Vagina (tissue), 2 donors: Measurements from ENCODE around the gene PCDHA2.

ENCODE experiments used
- CTCF ChIP-seq, 3 experiments: fragments of 450-650 bp in 2 of 3; fragments of 200-600 bp in 1 of 3; sonication (generic) in 1 of 3; IDR thresholded peaks; one replicate each; pipeline ENCODE4 v1.5.1; 2017 to 2019; ENCODE audit warnings: antibody characterized with exemption in 3 of 3, mild to moderate bottlenecking in 2 of 3, moderate library complexity in 2 of 3
- POLR2A ChIP-seq, 2 donors: fragments of 450-650 bp; IDR thresholded peaks; one replicate each; pipeline ENCODE4 v1.6.1; 2017; ENCODE audit warnings: antibody characterized with exemption in 2 of 2, mild to moderate bottlenecking in 2 of 2, moderate library complexity in 2 of 2

GRCh38 chr5:140833993-140834392, 39.3 kb downstream of the PCDHA2 start, which contains the start of gene PCDHA7:
- TF ChIP-seq CTCF (IDR thresholded peaks at IDR 0.05) (no peak), POLR2A (IDR thresholded peaks at IDR 0.05) (no peak)
